Calu3 (cell line): ENCODE measurements around the gene ATP2B1. TPM values are rescaled to one million over a fixed set of nuclear protein-coding genes. Genes with fewer than 3 reads are reported as not detected.

Experiments used
- BruUV-seq: library from RNA; stranded (reverse); fragments of 400-500 nt; replicated peaks from 2 replicates; lab custom pipeline; 2021; lab: Mats Ljungman, UMichigan
- CTCF ChIA-PET: fragments of 300-600 bp; sonication (Branson Sonifier 250); formaldehyde crosslinking; loops from one replicate; lab custom pipeline; 2022; ENCODE audit warnings: antibody characterized with exemption; lab: Charles Lee
- DNase-seq: peaks from one replicate; pipeline ENCODE4 v3.0.0; 2022
- H3K27ac Mint-ChIP-seq: one replicate; pipeline ENCODE4 v1.8.0; 2022; ENCODE audit warnings: mixed read lengths; ENCODE audit not compliant: unreplicated experiment
- H3K27me3 Mint-ChIP-seq: one replicate; pipeline ENCODE4 v1.8.0; 2022; ENCODE audit warnings: mixed read lengths; ENCODE audit not compliant: unreplicated experiment
- H3K36me3 Mint-ChIP-seq: one replicate; pipeline ENCODE4 v1.8.0; 2022; ENCODE audit warnings: mild to moderate bottlenecking, moderate library complexity, mixed read lengths; ENCODE audit not compliant: insufficient read depth, unreplicated experiment
- H3K4me1 Mint-ChIP-seq: one replicate; pipeline ENCODE4 v1.8.0; 2022; ENCODE audit warnings: mild to moderate bottlenecking, low read depth, mixed read lengths; ENCODE audit not compliant: unreplicated experiment
- H3K4me3 Mint-ChIP-seq: one replicate; pipeline ENCODE4 v1.8.0; 2022; ENCODE audit warnings: mild to moderate bottlenecking, low read depth, moderate library complexity, mixed read lengths; ENCODE audit not compliant: unreplicated experiment
- H3K9me3 Mint-ChIP-seq: one replicate; pipeline ENCODE4 v1.8.0; 2022; ENCODE audit warnings: low read depth, mixed read lengths; ENCODE audit not compliant: unreplicated experiment
- intact Hi-C: fragments of 100-400 bp; cut with micrococcal nuclease; formaldehyde crosslinking; loops from one replicate; pipeline ENCODE4 v1.10.0; 2022; ENCODE audit not compliant: unreplicated experiment
- total RNA-seq: library from RNA; stranded (reverse); gene quantifications from 2 replicates; pipeline ENCODE4 v1.2.3, GENCODE V29; 2022
- TF ChIP-seq, protein P1 (sequence below): fragments of 200-600 bp; IDR thresholded peaks from one replicate; pipeline ENCODE4 v1.8.0; 2022; ENCODE audit warnings: antibody characterized with exemption; ENCODE audit not compliant: unreplicated experiment

The ATP2B1 gene
- total RNA-seq, 1 experiment from 2014 or later: 73.6 TPM

DNA sequence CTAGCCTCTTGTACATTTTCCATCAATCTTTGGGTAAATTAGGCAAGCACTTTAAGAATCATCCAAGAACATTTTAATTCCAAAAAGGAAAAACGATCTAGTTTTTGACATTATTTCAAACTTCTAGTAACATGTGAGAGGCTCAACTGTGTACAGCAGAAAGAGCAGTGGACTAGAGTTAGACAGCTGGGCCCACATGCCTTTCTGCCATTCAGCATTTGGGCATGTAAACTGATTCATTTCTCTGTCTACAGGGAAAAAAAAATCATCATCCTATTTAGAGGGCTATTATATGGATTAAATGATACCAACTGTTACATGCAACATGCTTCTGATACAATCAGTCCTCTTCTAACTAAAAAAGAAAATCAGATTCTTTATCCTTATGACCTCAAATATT is 17.7 kb downstream of the ATP2B1 start:
- no TSS peak for BruUV-seq
- H3K27me3 Mint-ChIP-seq: no peaks in the 10 kb centered on the region
- H3K36me3 Mint-ChIP-seq: no peaks in the 10 kb centered on the region
- peaks cover 25% of the 10 kb centered on the region for H3K4me1 Mint-ChIP-seq
- no peak overlapping the region for H3K4me3 Mint-ChIP-seq
- H3K9me3 Mint-ChIP-seq: peaks cover 3% of the 10 kb centered on the region
- CTCF ChIA-PET: no interaction called here
- DNase-seq: no peak
- no peak overlapping the region for H3K27ac Mint-ChIP-seq
- intact Hi-C loops: loop anchor here (5.0 kb wide), 1 partner anchor 144 kb away; no protein-coding TSS in a partner anchor
- TF ChIP-seq, protein P1, sequence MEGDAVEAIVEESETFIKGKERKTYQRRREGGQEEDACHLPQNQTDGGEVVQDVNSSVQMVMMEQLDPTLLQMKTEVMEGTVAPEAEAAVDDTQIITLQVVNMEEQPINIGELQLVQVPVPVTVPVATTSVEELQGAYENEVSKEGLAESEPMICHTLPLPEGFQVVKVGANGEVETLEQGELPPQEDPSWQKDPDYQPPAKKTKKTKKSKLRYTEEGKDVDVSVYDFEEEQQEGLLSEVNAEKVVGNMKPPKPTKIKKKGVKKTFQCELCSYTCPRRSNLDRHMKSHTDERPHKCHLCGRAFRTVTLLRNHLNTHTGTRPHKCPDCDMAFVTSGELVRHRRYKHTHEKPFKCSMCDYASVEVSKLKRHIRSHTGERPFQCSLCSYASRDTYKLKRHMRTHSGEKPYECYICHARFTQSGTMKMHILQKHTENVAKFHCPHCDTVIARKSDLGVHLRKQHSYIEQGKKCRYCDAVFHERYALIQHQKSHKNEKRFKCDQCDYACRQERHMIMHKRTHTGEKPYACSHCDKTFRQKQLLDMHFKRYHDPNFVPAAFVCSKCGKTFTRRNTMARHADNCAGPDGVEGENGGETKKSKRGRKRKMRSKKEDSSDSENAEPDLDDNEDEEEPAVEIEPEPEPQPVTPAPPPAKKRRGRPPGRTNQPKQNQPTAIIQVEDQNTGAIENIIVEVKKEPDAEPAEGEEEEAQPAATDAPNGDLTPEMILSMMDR: no peak

DNA sequence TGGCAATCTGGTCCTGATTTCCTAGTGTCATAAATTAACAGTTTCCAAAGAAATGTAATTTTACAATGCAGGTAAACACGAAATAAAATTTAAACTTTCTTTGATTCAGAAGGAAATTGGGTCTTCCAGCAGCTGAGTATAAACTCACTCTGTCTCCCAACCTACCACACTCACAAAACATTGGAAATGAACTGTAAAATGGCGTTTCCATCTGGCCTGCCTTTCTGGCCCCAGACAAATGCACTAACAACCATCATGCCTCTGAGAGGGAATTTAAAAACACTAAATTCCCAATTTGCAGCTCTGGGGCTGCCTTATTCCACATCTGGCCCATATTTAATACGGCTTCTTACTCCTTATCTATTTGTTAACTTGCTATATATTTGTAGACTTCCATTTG is 19.3 kb downstream of the ATP2B1 start:
- peaks cover 3% of the 10 kb centered on the region for H3K9me3 Mint-ChIP-seq
- no peak overlapping the region for H3K27ac Mint-ChIP-seq
- BruUV-seq: no TSS peak
- H3K36me3 Mint-ChIP-seq: no peaks in the 10 kb centered on the region
- CTCF ChIA-PET: no interaction called here
- no peak for DNase-seq
- H3K4me3 Mint-ChIP-seq: no peak overlapping the region
- TF ChIP-seq, protein P1: no peak
- intact Hi-C loops: no loop called here
- peaks cover 16% of the 10 kb centered on the region for H3K4me1 Mint-ChIP-seq
- no peaks in the 10 kb centered on the region for H3K27me3 Mint-ChIP-seq

DNA sequence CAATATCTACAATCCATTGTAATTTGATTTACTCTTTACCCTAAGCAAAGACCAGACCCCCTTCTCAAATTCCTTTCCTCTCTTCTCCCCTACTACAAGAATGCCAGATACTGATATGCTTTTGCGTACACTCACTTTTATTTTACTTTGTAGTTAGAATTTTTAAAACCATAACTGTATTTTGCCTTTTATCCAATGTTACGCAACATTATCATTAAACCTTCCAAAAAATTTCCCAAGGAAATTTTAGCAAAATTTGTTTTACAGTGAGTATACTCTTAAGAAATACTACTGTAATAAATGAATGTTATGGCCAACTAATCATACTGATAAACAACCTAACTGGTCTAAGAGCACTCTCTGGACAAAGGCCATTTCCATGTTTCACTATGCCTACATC is 22.3 kb downstream of the ATP2B1 start:
- no peaks in the 10 kb centered on the region for H3K27me3 Mint-ChIP-seq
- peaks cover 3% of the 10 kb centered on the region for H3K9me3 Mint-ChIP-seq
- BruUV-seq: no TSS peak
- DNase-seq: no peak
- H3K36me3 Mint-ChIP-seq: no peaks in the 10 kb centered on the region
- CTCF ChIA-PET: no interaction called here
- no peak overlapping the region for H3K27ac Mint-ChIP-seq
- no peak overlapping the region for H3K4me3 Mint-ChIP-seq
- TF ChIP-seq, protein P1: no peak
- H3K4me1 Mint-ChIP-seq: no peaks in the 10 kb centered on the region
- intact Hi-C loops: no loop called here

DNA sequence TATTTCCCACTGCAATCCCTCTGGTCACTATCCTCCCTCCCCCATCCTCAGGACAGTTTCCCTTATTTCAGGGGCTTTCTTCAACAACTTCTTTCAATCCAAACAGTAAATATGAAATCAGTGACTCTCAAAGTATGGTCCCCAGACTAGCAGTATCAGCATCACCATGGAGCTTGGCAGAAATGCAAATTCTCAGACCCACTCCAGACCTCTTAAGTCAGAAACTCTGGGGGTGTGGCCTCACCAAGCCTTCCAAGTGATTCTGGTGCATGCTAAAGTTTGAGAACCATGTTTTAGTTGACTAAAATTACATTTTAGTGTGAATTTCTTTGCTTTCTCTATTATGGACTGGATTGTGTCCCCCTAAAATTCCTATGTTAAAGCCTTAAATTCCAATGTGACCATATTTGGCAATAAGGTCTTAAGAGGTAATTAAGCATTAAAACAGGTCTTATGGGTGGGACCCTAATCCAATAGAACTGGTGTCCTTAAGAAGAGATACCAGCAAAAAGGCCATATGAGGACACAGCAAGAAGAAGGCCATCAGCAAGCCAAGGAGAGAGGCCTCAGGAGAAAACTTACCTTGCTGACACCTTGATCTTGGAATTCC is 23.2 kb downstream of the ATP2B1 start:
- TF ChIP-seq, protein P1: no peak
- no peak for DNase-seq
- no peaks in the 10 kb centered on the region for H3K36me3 Mint-ChIP-seq
- CTCF ChIA-PET: no interaction called here
- no peaks in the 10 kb centered on the region for H3K4me1 Mint-ChIP-seq
- H3K4me3 Mint-ChIP-seq: no peak overlapping the region
- peaks cover 5% of the 10 kb centered on the region for H3K9me3 Mint-ChIP-seq
- no peak overlapping the region for H3K27ac Mint-ChIP-seq
- no TSS peak for BruUV-seq
- intact Hi-C loops: no loop called here
- H3K27me3 Mint-ChIP-seq: no peaks in the 10 kb centered on the region
